PC-3 (cell line): ENCODE data around the gene GGCX. TPM values are rescaled to one million over a fixed set of nuclear protein-coding genes. Genes with fewer than 3 reads are reported as not detected.

Experiments
- ATAC-seq: fragments of 200-7000 bp; cut with Tn5 transposase; 2 replicates; pipeline ENCODE4 v1.9.1; 2020; ENCODE audit warnings: mild to moderate bottlenecking, moderate library complexity
- BruUV-seq: library from RNA; stranded (reverse); fragments of 400-500 nt; replicated peaks from 2 replicates; lab custom pipeline; 2021; lab: Mats Ljungman, UMichigan
- CTCF ChIA-PET: fragments of 300-600 bp; sonication (Branson Sonifier 250); formaldehyde crosslinking; loops from one replicate; lab custom pipeline; 2022; ENCODE audit warnings: antibody characterized with exemption; lab: Charles Lee
- POLR2A ChIA-PET: fragments of 300-600 bp; sonication (Branson Sonifier 250); formaldehyde crosslinking; loops from one replicate; lab custom pipeline; 2022; ENCODE audit warnings: antibody characterized with exemption; ENCODE audit not compliant: unreplicated experiment; lab: Charles Lee
- DNase-seq: peaks from one replicate; pipeline ENCODE4 v3.0.0-alpha.2; 2015
- H2AFZ ChIP-seq: fragments of 300-600 bp; sonication (generic); 2 replicates; pipeline ENCODE4 v1.6.0; 2016; ENCODE audit warnings: antibody characterized with exemption, low read length
- H3F3A ChIP-seq: fragments of 300-600 bp; sonication (generic); one replicate; pipeline ENCODE4 v1.6.0; 2017; ENCODE audit warnings: antibody characterized with exemption, low read length, control low read depth, mild to moderate bottlenecking; ENCODE audit not compliant: unreplicated experiment
- H3K27ac ChIP-seq: fragments of 300-600 bp; sonication (generic); 2 replicates; pipeline ENCODE4 v1.5.1; 2016; ENCODE audit warnings: mild to moderate bottlenecking, low read length
- H3K27me3 ChIP-seq: fragments of 300-600 bp; sonication (generic); 2 replicates; pipeline ENCODE4 v1.6.1; 2016; ENCODE audit warnings: low read length, mixed read lengths
- H3K36me3 ChIP-seq: fragments of 300-600 bp; sonication (generic); 2 replicates; pipeline ENCODE4 v1.6.1; 2016; ENCODE audit warnings: low read depth, mixed run types, low read length, mixed read lengths
- H3K4me1 ChIP-seq: fragments of 300-600 bp; sonication (generic); 2 replicates; pipeline ENCODE4 v1.5.1; 2016; ENCODE audit warnings: low read length; ENCODE audit not compliant: insufficient read depth
- H3K4me2 ChIP-seq: fragments of 300-600 bp; sonication (generic); 2 replicates; pipeline ENCODE4 v1.6.0; 2016; ENCODE audit warnings: low read length
- H3K4me3 ChIP-seq: fragments of 300-600 bp; sonication (generic); 2 replicates; pipeline ENCODE4 v1.5.1; 2016; ENCODE audit warnings: mild to moderate bottlenecking, low read length, mixed read lengths
- H3K79me2 ChIP-seq: fragments of 300-600 bp; sonication (generic); 2 replicates; pipeline ENCODE4 v1.6.1; 2017; ENCODE audit warnings: low read length, mixed read lengths
- H3K9ac ChIP-seq: fragments of 300-600 bp; sonication (generic); 2 replicates; pipeline ENCODE4 v1.6.0; 2016; ENCODE audit warnings: mild to moderate bottlenecking, low read length
- H3K9me2 ChIP-seq: fragments of 300-600 bp; sonication (generic); replicated peaks from 2 replicates; pipeline ENCODE4 v1.6.1; 2016; ENCODE audit warnings: mixed run types, low read length, mixed read lengths
- H3K9me3 ChIP-seq: fragments of 300-600 bp; sonication (generic); 2 replicates; pipeline ENCODE4 v1.6.1; 2016; ENCODE audit warnings: low read length, mixed read lengths
- H4K20me1 ChIP-seq: fragments of 300-600 bp; sonication (generic); 2 replicates; pipeline ENCODE4 v1.6.1; 2016; ENCODE audit warnings: low read length, mixed read lengths
- CTCF ChIP-seq: fragments of 300-600 bp; sonication (generic); conservative IDR thresholded peaks from 2 replicates; pipeline ENCODE4 v1.5.1; 2017; ENCODE audit warnings: antibody characterized with exemption, low read depth, mild to moderate bottlenecking, low read length
- EZH2 ChIP-seq: fragments of 300-600 bp; sonication (generic); IDR thresholded peaks from one replicate; pipeline ENCODE4 v1.6.1; 2017; ENCODE audit warnings: antibody characterized with exemption, mild to moderate bottlenecking, low read length; ENCODE audit not compliant: unreplicated experiment
- EZH2phosphoT487 ChIP-seq: fragments of 300-600 bp; sonication (generic); IDR thresholded peaks from 2 replicates; pipeline ENCODE4 v1.6.1; 2018; ENCODE audit warnings: mild to moderate bottlenecking, antibody characterized with exemption, low read length, borderline replicate concordance
- intact Hi-C: fragments of 100-400 bp; cut with micrococcal nuclease; formaldehyde crosslinking; loops from 2 replicates; pipeline ENCODE4 v1.9.0; 2023
- total RNA-seq: library from RNA; depleted of rRNA; stranded (reverse); fragments of >200 nt; gene quantifications from 2 replicates; pipeline ENCODE4 v1.2.3, GENCODE V29; 2014

Gene GGCX
- total RNA-seq, 1 experiment from 2014 or later = 46.7 TPM

- Histone ChIP-seq H3K79me2 (peaks cover 4% of the 10 kb centered on the region), H3K9ac (no peak overlapping the region), H3K27ac (peak overlapping the region; percentile 16; the same call in 1 of the 2 replicates), H3F3A (no peaks in the 10 kb centered on the region), H4K20me1 (no peaks in the 10 kb centered on the region), H3K9me2 (no peaks in the 10 kb centered on the region), H3K4me1 (peaks cover 16% of the 10 kb centered on the region), H3K4me3 (no peak overlapping the region), H3K9me3 (no peaks in the 10 kb centered on the region), H3K4me2 (no peak overlapping the region), H2AFZ (no peak overlapping the region), H3K27me3 (no peaks in the 10 kb centered on the region), H3K36me3 (no peaks in the 10 kb centered on the region)
- TF ChIP-seq CTCF (no peak), EZH2 (no peak), EZH2phosphoT487 (no peak)
- ChIA-PET POLR2A (no interaction called here), CTCF (no interaction called here)
- intact Hi-C loops = no loop called here
- no TSS peak for BruUV-seq
- DNase-seq = no peak
- ATAC-seq = no peak
These were observed 29.7 kb upstream of the GGCX start for GRCh38 chr2:85590950-85591349.

DNA sequence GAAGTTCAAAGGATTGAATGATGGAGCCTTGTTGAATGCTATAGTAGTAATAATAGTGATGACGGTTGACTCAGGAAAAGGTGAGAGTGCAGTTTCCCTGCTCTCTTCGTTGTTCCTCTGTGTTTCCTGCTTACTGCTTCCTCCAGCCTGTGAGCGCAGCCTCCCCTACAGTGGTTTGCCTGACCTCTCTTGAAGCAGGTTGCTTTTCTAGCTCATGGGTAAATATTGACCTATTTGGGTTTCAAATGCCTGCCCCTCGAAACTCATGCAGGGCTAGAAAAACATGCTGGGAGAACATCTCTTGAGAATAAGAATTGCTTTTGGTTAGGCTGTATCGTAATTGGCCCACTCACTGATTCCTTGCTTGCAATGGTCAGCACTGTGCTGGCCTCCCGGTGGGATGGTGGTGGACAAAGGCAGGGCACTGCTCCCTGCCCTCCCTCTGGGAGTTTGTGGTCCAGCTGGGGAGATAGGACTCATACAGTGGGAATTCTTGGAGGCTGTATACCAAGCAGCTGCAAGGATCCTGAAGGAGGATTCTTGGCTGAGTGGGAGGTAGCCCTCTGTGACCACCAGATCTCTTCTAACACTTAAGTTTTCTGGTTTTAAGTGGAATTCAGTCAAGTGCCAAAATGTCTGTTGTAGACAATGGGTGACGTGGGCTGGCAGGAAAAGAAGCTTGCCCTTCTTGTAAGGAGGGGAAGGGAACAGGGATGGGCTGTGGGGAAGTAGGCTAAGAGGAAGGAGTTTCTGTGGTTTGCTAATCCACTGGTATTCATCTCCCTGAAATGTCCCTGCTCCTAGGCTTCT lies 28.9 kb upstream of the GGCX start:
- Histone ChIP-seq H3K4me2 (no peak overlapping the region), H4K20me1 (no peaks in the 10 kb centered on the region), H3F3A (no peaks in the 10 kb centered on the region), H3K27me3 (no peaks in the 10 kb centered on the region), H3K27ac (peak overlapping the region; percentile 16; the same call in 1 of the 2 replicates), H3K9ac (no peak overlapping the region), H3K9me3 (no peaks in the 10 kb centered on the region), H2AFZ (no peak overlapping the region), H3K4me1 (peaks cover 24% of the 10 kb centered on the region), H3K9me2 (no peaks in the 10 kb centered on the region), H3K36me3 (no peaks in the 10 kb centered on the region), H3K79me2 (no peaks in the 10 kb centered on the region), H3K4me3 (no peak overlapping the region)
- intact Hi-C loops = no loop called here
- POLR2A ChIA-PET = no interaction called here
- ATAC-seq = no peak
- peak; percentile 32 for DNase-seq
- TF ChIP-seq EZH2phosphoT487 (no peak), EZH2 (no peak), CTCF (no peak)
- no TSS peak for BruUV-seq
- CTCF ChIA-PET = no interaction called here

DNA sequence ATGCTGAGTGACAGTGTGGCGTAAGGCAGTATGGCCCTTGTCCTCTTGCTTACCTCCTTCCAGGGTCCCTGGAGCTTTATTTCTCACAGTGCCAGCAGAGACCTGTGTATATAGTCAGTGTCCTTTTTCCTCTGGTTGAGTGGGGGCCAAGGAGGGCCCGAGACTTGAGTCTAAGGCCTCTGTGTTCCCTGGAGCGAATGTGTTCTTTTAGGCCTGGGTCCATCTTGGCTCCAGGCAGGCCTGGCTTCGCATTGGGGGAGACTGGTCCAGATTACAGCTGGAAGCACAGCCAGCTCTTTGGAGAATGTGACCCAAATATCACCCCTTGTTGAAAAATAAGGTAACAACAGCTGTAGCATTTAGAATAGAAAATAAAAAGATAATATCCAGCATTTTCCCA lies 27.9 kb upstream of the GGCX start:
- Histone ChIP-seq H3K4me1 (peaks cover 26% of the 10 kb centered on the region), H3K9ac (no peak overlapping the region), H3K4me2 (no peak overlapping the region), H3F3A (no peaks in the 10 kb centered on the region), H3K27ac (no peak overlapping the region), H3K9me2 (no peaks in the 10 kb centered on the region), H3K4me3 (no peak overlapping the region), H2AFZ (no peak overlapping the region), H3K36me3 (no peaks in the 10 kb centered on the region), H3K27me3 (no peaks in the 10 kb centered on the region), H3K79me2 (no peaks in the 10 kb centered on the region), H3K9me3 (no peaks in the 10 kb centered on the region), H4K20me1 (no peaks in the 10 kb centered on the region)
- intact Hi-C loops = no loop called here
- DNase-seq (no peak), ATAC-seq (no peak)
- ChIA-PET CTCF (no interaction called here), POLR2A (no interaction called here)
- no peak for TF ChIP-seq EZH2
- TF ChIP-seq EZH2phosphoT487 = no peak
- no peak for TF ChIP-seq CTCF
- no TSS peak for BruUV-seq
